Skeletal muscle satellite cell (primary cell): ENCODE results near the gene AOC2.
"Not testable (repeated sequence)": the region's sequence is repeated elsewhere in the genome, so short reads cannot be mapped to it uniquely, and the experiment has no call there.

Experiments
- H3K27me3 ChIP-seq: 2 replicates; pipeline ENCODE4 v1.7.0; 2013; ENCODE audit warnings: low read length; ENCODE audit not compliant: control insufficient read depth, insufficient read depth
- H3K36me3 ChIP-seq: 2 replicates; pipeline ENCODE4 v1.7.0; 2013; ENCODE audit warnings: mild to moderate bottlenecking, control low read depth, low read length; ENCODE audit not compliant: insufficient read depth
- H3K4me1 ChIP-seq: 2 replicates; pipeline ENCODE4 v1.7.0; 2013; ENCODE audit warnings: low read length; ENCODE audit not compliant: control insufficient read depth, insufficient read depth
- H3K4me2 ChIP-seq: 2 replicates; pipeline ENCODE4 v1.7.0; 2013; ENCODE audit warnings: mild to moderate bottlenecking, low read length
- H3K4me3 ChIP-seq: 2 replicates; pipeline ENCODE4 v1.7.0; 2013; ENCODE audit warnings: low read length
- H3K9ac ChIP-seq: 2 replicates; pipeline ENCODE4 v1.7.0; 2013; ENCODE audit warnings: mild to moderate bottlenecking, low read depth, low read length, moderate library complexity
- H3K9me3 ChIP-seq: replicated peaks from 2 replicates; pipeline ENCODE4 v1.7.0; 2013; ENCODE audit warnings: mild to moderate bottlenecking, control low read depth, low read length

AOC2 gene

GRCh38 chr17:42849451-42850181, 5.2 kb downstream of the AOC2 start:
- Histone ChIP-seq H3K4me2 (no peak overlapping the region), H3K36me3 (peaks cover 10% of the 10 kb centered on the region), H3K9me3 (no peaks in the 10 kb centered on the region), H3K4me1 (peaks cover 22% of the 10 kb centered on the region), H3K4me3 (no peak overlapping the region), H3K9ac (no peak overlapping the region), H3K27me3 (peaks cover 13% of the 10 kb centered on the region)

GRCh38 chr17:42850954-42851353, 6.6 kb downstream of the AOC2 start, which contains the start of gene AOC3:
Gene AOC3 (plus strand): TSS chr17:42851199. CDS start chr17:42851344, 145 bp downstream.
- Histone ChIP-seq H3K4me2 (peak within 1 kb of the TSS; percentile 44), H3K36me3 (no peaks in the 10 kb centered on the region), H3K9ac (no peak within 1 kb of the TSS), H3K9me3 (no peaks in the 10 kb centered on the region), H3K4me3 (no peak within 1 kb of the TSS), H3K27me3 (peaks cover 17% of the 10 kb centered on the region), H3K4me1 (peaks cover 13% of the 10 kb centered on the region)

GRCh38 chr17:42851371-42852240, 7.2 kb downstream of the AOC2 start:
- not testable (repeated sequence) for H3K9ac ChIP-seq
- H3K4me2 ChIP-seq, result peak overlapping the region; percentile 44

GRCh38 chr17:42852351-42852750, 8.0 kb downstream of the AOC2 start:
- H3K9me3 ChIP-seq, result no peaks in the 10 kb centered on the region
- no peaks in the 10 kb centered on the region for H3K36me3 ChIP-seq
- no peak overlapping the region for H3K4me3 ChIP-seq
- no peak overlapping the region for H3K9ac ChIP-seq
- no peak overlapping the region for H3K4me2 ChIP-seq
- no peaks in the 10 kb centered on the region for H3K4me1 ChIP-seq
- H3K27me3 ChIP-seq, result peaks cover 26% of the 10 kb centered on the region

More at GRCh38 chr17:42851371-42852240, 7.2 kb downstream of the AOC2 start:
- not testable (repeated sequence) for H3K4me1 ChIP-seq, H3K36me3 ChIP-seq, H3K9me3 ChIP-seq, H3K4me3 ChIP-seq
- H3K27me3 ChIP-seq, result peaks cover 20% of the 10 kb centered on the region

GRCh38 chr17:42853004-42853403, 8.6 kb downstream of the AOC2 start:
- no peaks in the 10 kb centered on the region for H3K9me3 ChIP-seq
- H3K4me2 ChIP-seq, result no peak overlapping the region
- no peaks in the 10 kb centered on the region for H3K4me1 ChIP-seq
- H3K27me3 ChIP-seq, result peaks cover 26% of the 10 kb centered on the region
- no peak overlapping the region for H3K9ac ChIP-seq
- no peak overlapping the region for H3K4me3 ChIP-seq
- H3K36me3 ChIP-seq, result no peaks in the 10 kb centered on the region

GRCh38 chr17:42853597-42853967, 9.2 kb downstream of the AOC2 start:
- no peak overlapping the region for H3K4me3 ChIP-seq
- H3K27me3 ChIP-seq, result peaks cover 32% of the 10 kb centered on the region
- H3K9me3 ChIP-seq, result no peaks in the 10 kb centered on the region
- H3K4me1 ChIP-seq, result no peaks in the 10 kb centered on the region
- H3K4me2 ChIP-seq, result no peak overlapping the region
- H3K9ac ChIP-seq, result no peak overlapping the region
- no peaks in the 10 kb centered on the region for H3K36me3 ChIP-seq

- H3K4me1 ChIP-seq, result no peaks in the 10 kb centered on the region
- no peak overlapping the region for H3K9ac ChIP-seq
- H3K4me3 ChIP-seq, result no peak overlapping the region
- no peak overlapping the region for H3K4me2 ChIP-seq
- no peaks in the 10 kb centered on the region for H3K9me3 ChIP-seq
- no peaks in the 10 kb centered on the region for H3K36me3 ChIP-seq
- peaks cover 32% of the 10 kb centered on the region for H3K27me3 ChIP-seq
Observed at GRCh38 chr17:42853968-42854790, 9.8 kb downstream of the AOC2 start.

- H3K4me1 ChIP-seq, result no peaks in the 10 kb centered on the region
- H3K27me3 ChIP-seq, result peaks cover 27% of the 10 kb centered on the region
- no peaks in the 10 kb centered on the region for H3K36me3 ChIP-seq
- H3K4me3 ChIP-seq, result no peak overlapping the region
- H3K9ac ChIP-seq, result no peak overlapping the region
- no peak overlapping the region for H3K4me2 ChIP-seq
- no peaks in the 10 kb centered on the region for H3K9me3 ChIP-seq
Observed at GRCh38 chr17:42855048-42855596, 10.7 kb downstream of the AOC2 start.

GRCh38 chr17:42856093-42856492, 11.7 kb downstream of the AOC2 start:
- H3K4me3 ChIP-seq, H3K36me3 ChIP-seq, H3K9ac ChIP-seq, H3K9me3 ChIP-seq, H3K4me2 ChIP-seq, H3K4me1 ChIP-seq: not testable (repeated sequence)
- H3K27me3 ChIP-seq, result peaks cover 26% of the 10 kb centered on the region

- not testable (repeated sequence) for H3K4me3 ChIP-seq, H3K9ac ChIP-seq, H3K4me2 ChIP-seq, H3K4me1 ChIP-seq, H3K36me3 ChIP-seq, H3K9me3 ChIP-seq
- peaks cover 24% of the 10 kb centered on the region for H3K27me3 ChIP-seq
Observed at GRCh38 chr17:42856516-42856915, 12.1 kb downstream of the AOC2 start.

GRCh38 chr17:42857389-42857788, 13.0 kb downstream of the AOC2 start:
- Histone ChIP-seq H3K27me3 (peaks cover 29% of the 10 kb centered on the region), H3K9ac (no peak overlapping the region), H3K36me3 (no peaks in the 10 kb centered on the region), H3K9me3 (no peaks in the 10 kb centered on the region), H3K4me1 (no peaks in the 10 kb centered on the region), H3K4me2 (no peak overlapping the region), H3K4me3 (no peak overlapping the region)
